ENCODE measurements around the gene CTSE.

CTSE gene

DNA sequence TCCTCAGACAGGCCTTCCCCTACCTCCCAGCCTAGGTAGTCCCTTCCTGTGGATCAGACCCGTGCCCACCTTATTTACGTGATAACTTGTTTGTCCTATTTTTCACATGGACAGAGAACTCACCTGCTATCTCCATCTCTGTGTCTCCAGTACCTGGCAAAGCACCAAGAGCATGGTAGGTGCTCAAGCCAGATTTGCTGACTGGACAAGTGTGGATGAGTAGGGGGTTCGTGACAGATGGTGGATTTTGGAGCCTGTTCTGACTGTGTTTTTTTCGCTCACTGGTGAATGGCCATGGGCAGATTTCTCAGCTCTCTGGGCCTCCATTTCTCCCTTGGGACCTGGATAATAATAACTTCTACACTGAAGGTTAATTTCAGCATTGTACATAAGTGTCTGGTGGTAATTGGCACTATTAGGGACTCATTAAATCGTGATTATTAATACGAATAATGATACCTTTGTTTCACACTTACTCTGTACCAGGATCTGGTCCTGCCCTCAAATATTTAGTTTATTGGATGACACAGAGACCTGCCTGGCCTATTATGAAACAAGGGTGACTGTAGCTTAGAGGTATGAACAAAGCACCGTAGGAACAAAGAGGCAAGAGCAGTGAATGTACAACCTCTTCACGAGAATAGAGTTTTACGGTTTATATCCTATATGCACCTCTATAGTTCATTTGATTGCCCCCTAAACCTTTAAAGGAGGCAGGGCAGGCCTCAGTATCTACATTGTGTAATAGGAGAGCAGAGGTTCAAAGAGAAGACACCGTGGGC, 56.0 kb downstream of the CTSE start:
- DNase-seq = no peak

DNA sequence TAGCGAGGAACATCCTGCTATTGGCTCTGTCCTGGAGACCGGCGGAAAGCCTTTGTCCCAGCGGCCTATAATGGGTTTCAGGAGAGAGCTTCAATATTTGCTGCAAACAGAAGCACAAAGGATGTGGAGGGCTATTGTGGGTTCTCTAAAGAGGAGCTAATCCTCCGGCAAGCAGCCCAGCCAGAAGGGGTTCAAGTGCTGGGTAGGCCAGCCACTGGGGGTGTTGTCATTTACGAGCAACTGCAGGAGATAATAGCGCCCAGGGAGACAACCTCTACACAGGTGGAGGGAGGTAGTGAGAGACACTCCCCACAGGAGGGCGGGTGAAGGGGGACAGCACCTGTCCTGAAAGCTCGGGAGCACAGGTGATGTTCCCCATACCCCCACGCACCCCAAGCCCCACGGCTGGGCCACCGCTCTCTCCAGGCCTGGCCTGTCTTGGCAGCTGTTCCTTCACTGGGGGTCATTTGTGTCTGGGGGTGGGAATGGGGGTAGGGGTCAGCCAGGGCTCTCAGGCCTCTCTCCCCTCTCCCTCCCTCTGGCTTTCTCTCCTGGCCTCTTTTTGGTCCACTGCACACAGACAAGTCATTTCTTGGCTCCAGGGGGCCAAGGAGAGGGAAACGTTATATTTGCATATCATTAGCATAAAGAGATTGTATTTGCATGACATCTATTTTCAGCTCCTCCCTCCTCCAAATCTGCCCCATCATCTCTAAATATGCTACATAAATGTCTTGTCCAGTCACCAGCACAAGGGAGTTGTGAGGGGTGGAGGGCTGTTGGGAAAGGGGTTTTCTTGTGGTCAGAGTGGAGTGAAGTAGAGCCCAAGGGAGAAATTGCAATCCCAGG, 58.4 kb downstream of the CTSE start:
- DNase-seq = peak; percentile 93

- no peak for DNase-seq
Observed at GRCh38 chr1:205963352-205964155, 60.1 kb downstream of the CTSE start.

- DNase-seq = no peak
Observed at GRCh38 chr1:205962821-205963221, 60.9 kb downstream of the CTSE start.

- no peak for DNase-seq
Observed at GRCh38 chr1:205961991-205962820, 61.5 kb downstream of the CTSE start.

DNA sequence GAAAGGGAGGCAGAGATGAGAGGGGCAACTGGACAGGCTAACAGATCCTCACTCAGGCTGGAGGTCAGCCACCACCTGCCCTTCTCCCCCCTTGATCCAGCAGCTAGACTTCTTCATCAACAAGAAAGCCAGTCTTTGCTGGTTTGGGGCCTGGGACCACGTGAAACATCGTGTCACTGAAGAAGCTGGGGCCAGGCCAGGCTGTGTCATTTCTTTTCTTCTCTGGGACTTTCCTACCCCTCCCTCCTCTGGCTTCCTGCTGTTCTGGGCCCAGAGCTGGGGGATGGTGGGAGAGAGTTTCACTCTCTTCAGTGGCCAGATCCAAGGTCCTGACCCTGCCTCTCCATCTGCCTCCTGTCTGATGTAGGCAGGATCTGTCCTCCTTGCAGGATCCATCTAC, 62.3 kb downstream of the CTSE start:
- no peak for DNase-seq

- DNase-seq = no peak
Observed at GRCh38 chr1:205959789-205960188, 63.9 kb downstream of the CTSE start.
